HepG2 (cell line): Measurements from ENCODE around the gene ZNF574. TPM values are rescaled to one million over a fixed set of nuclear protein-coding genes. Genes with fewer than 3 reads are reported as not detected.

Experiments
- ATAC-seq: fragments of 200-7000 bp; cut with Tn5 transposase; 3 replicates; pipeline ENCODE4 v1.9.1; 2020; ENCODE audit warnings: mild to moderate bottlenecking, moderate library complexity
- BruUV-seq: library from RNA; stranded (reverse); fragments of 400-500 nt; replicated peaks from 2 replicates; lab custom pipeline; 2021; lab: Mats Ljungman, UMichigan
- CTCF ChIA-PET: fragments of 300-600 bp; formaldehyde crosslinking; extraction: SDS; loops from one replicate; lab custom pipeline; 2021; ENCODE audit warnings: low total read pairs, inconsistent platforms, low intra/inter-chr PET ratio; lab: Yijun Ruan, JAX
- POLR2A ChIA-PET: fragments of 350-600 bp; sonication (Branson Sonifier 250); formaldehyde crosslinking; loops from one replicate; lab custom pipeline; 2020; ENCODE audit warnings: antibody characterized with exemption, inconsistent platforms; lab: Yijun Ruan, JAX
- DNase-seq: peaks from one replicate; pipeline ENCODE4 v3.0.0-alpha.2; 2015; ENCODE audit warnings: low spot score
- FAIRE-seq: peaks from 3 replicates; lab custom pipeline; 2011; peaks lifted over from hg19 to GRCh38; lab: Jason Lieb, UNC
- H2AFZ ChIP-seq: one replicate; pipeline ENCODE4 v1.6.1; 2011; ENCODE audit warnings: low read length, inconsistent platforms
- H3K27ac ChIP-seq: fragments of 300-600 bp; 3 replicates; pipeline ENCODE4 v1.8.0; 2011; ENCODE audit warnings: mixed run types, mild to moderate bottlenecking, mixed read lengths, low read length, inconsistent platforms; ENCODE audit not compliant: insufficient read depth; ENCODE audit errors: extremely low read length
- H3K27me3 ChIP-seq, 2 experiments: fragments of 200-600 bp in 1 of 2; 2 replicates in 1 of 2; 3 replicates in 1 of 2; pipeline versions ENCODE4 v1.6.0 to v1.8.0; 2011; ENCODE audit warnings: low read length in 2 of 2, mild to moderate bottlenecking in 2 of 2, moderate library complexity in 2 of 2, inconsistent platforms in 1 of 2; ENCODE audit not compliant: insufficient read depth in 2 of 2, control insufficient read depth in 1 of 2
- H3K36me3 ChIP-seq, 2 experiments: fragments of 200-600 bp in 1 of 2; replicated peaks in 1 of 2; 2 replicates in 1 of 2; 3 replicates in 1 of 2; pipeline versions ENCODE4 v1.5.1 to v1.8.0; 2011; ENCODE audit warnings: low read length in 2 of 2, inconsistent platforms in 1 of 2; ENCODE audit not compliant: insufficient read depth in 2 of 2, control insufficient read depth in 1 of 2
- H3K4me1 ChIP-seq: 2 replicates; pipeline ENCODE4 v1.5.1; 2012; ENCODE audit warnings: low read length, inconsistent platforms; ENCODE audit not compliant: insufficient read depth
- H3K4me2 ChIP-seq: 2 replicates; pipeline ENCODE4 v1.6.0; 2011; ENCODE audit warnings: low read depth, low read length, inconsistent platforms
- H3K4me3 ChIP-seq, 3 experiments: fragments of 200-600 bp in 1 of 3; sonication (generic), shearing (Covaris generic) in 1 of 3; replicated peaks in 1 of 3; 2 replicates each; pipeline ENCODE4 v1.5.1; 2011 to 2016; ENCODE audit warnings: low read length in 3 of 3, inconsistent platforms in 2 of 3, low read depth in 2 of 3, mild to moderate bottlenecking in 2 of 3, control low read depth in 1 of 3, mixed read lengths in 1 of 3; ENCODE audit not compliant: insufficient read depth in 1 of 3
- H3K79me2 ChIP-seq: one replicate; pipeline ENCODE4 v1.6.1; 2011; ENCODE audit warnings: low read length, inconsistent platforms; ENCODE audit not compliant: insufficient read depth
- H3K9ac ChIP-seq: 2 replicates; pipeline ENCODE4 v1.6.0; 2011; ENCODE audit warnings: mild to moderate bottlenecking, low read depth, low read length, inconsistent platforms; ENCODE audit not compliant: insufficient read depth
- H3K9me3 ChIP-seq: 2 replicates; pipeline ENCODE4 v1.5.1; 2012; ENCODE audit warnings: mild to moderate bottlenecking, low read length
- H4K20me1 ChIP-seq: 2 replicates; pipeline ENCODE4 v1.6.0; 2011; ENCODE audit warnings: inconsistent platforms, mild to moderate bottlenecking, low read length, moderate library complexity; ENCODE audit not compliant: insufficient read depth
- GATAD2A ChIP-seq: IDR thresholded peaks from 2 replicates; pipeline ENCODE4 v1.6.1; 2016
- IKZF1 ChIP-seq: fragments of 450-650 bp; IDR thresholded peaks from 2 replicates; pipeline ENCODE4 v1.7.1; 2016
- JUN ChIP-seq: sonication (generic); formaldehyde crosslinking; IDR thresholded peaks from 2 replicates; pipeline ENCODE4 v1.4.0; 2020; ENCODE audit warnings: mild to moderate bottlenecking, missing genetic modification reagents
- PHF8 ChIP-seq: sonication (generic); formaldehyde crosslinking; IDR thresholded peaks from 2 replicates; pipeline ENCODE4 v1.5.0; 2020; ENCODE audit warnings: missing genetic modification reagents
- RFXAP ChIP-seq: sonication (generic); formaldehyde crosslinking; IDR thresholded peaks from 2 replicates; pipeline ENCODE4 v1.4.0; 2020; ENCODE audit warnings: missing genetic modification reagents, borderline replicate concordance
- SNRNP70 ChIP-seq: fragments of 200-400 bp; formaldehyde crosslinking; IDR thresholded peaks from 2 replicates; pipeline ENCODE4 v1.6.1; 2017; ENCODE audit warnings: mild to moderate bottlenecking, low read depth, low read length, moderate library complexity
- XBP1 ChIP-seq: sonication (generic); formaldehyde crosslinking; IDR thresholded peaks from 2 replicates; pipeline ENCODE4 v1.5.0; 2020; ENCODE audit warnings: missing genetic modification reagents
- ZFP82 ChIP-seq: sonication (generic); formaldehyde crosslinking; IDR thresholded peaks from 2 replicates; pipeline ENCODE4 v1.5.1; 2020; ENCODE audit warnings: mild to moderate bottlenecking, missing genetic modification reagents, borderline replicate concordance
- ZMYM3 ChIP-seq: sonication (generic); formaldehyde crosslinking; IDR thresholded peaks from 2 replicates; pipeline ENCODE4 v1.5.1; 2020; ENCODE audit warnings: mild to moderate bottlenecking, missing genetic modification reagents
- ZNF441 ChIP-seq: sonication (generic); formaldehyde crosslinking; IDR thresholded peaks from 2 replicates; pipeline ENCODE4 v1.7.0; 2021; ENCODE audit warnings: missing genetic modification reagents, borderline replicate concordance
- ZNF569 ChIP-seq: sonication (generic); formaldehyde crosslinking; IDR thresholded peaks from 2 replicates; pipeline ENCODE4 v1.5.0; 2020; ENCODE audit warnings: mild to moderate bottlenecking, missing genetic modification reagents, moderate library complexity, borderline replicate concordance
- ZSCAN12 ChIP-seq: sonication (generic); formaldehyde crosslinking; IDR thresholded peaks from 2 replicates; pipeline ENCODE4 v1.9.0; 2021; ENCODE audit warnings: mild to moderate bottlenecking, missing genetic modification reagents
- WGBS: methylation state at CpG from one replicate; pipeline ENCODE4 v1.1.6; 2017; ENCODE audit warnings: low lambda C conversion rate; 5-methylcytosine and 5-hydroxymethylcytosine counted together
- in situ Hi-C: cut with HindIII; loops from 2 replicates; pipeline ENCODE4 v1.10.0; 2017; ENCODE audit warnings: low pct_unique_long_range_greater_than_20kb; ENCODE audit not compliant: extremely low pct_ligation_motif_present
- intact Hi-C: fragments of 100-400 bp; cut with micrococcal nuclease; formaldehyde crosslinking; loops from one replicate; pipeline ENCODE4 v1.10.0; 2022; ENCODE audit not compliant: unreplicated experiment
- polyA plus RNA-seq, 8 experiments: library from polyadenylated mRNA; depleted of rRNA in 3 of 8; stranded (reverse) in 7 of 8; unstranded in 1 of 8; fragments of >200 nt; fragmentation: Illumina TruSeq in 4 of 8; extraction: Trizol in 4 of 8; gene quantifications; 2 replicates each; pipeline versions ENCODE4 v1.2.1 to v1.2.3, GENCODE V29; 2011 to 2016; ENCODE audit warnings: low read depth in 4 of 8, missing spikeins in 1 of 8, mixed read lengths in 1 of 8; ENCODE audit not compliant: insufficient read depth in 1 of 8
- total RNA-seq, 5 experiments: library from RNA; depleted of rRNA; stranded (reverse); fragments of >200 nt; fragmentation: Illumina TruSeq; extraction: Trizol; gene quantifications; 2 replicates each; pipeline ENCODE4 v1.2.3, GENCODE V29; 2016; ENCODE audit warnings: low read depth in 1 of 5
- TF ChIP-seq, protein P1 (sequence below): sonication (generic); formaldehyde crosslinking; IDR thresholded peaks from 2 replicates; pipeline ENCODE4 v1.5.1; 2020; ENCODE audit warnings: mild to moderate bottlenecking, missing genetic modification reagents, borderline replicate concordance
- TF ChIP-seq, protein P2 (sequence below): IDR thresholded peaks from 2 replicates; pipeline ENCODE4 v1.6.1; 2016; ENCODE audit warnings: missing compliant biosample characterization, missing genetic modification reagents, borderline replicate concordance
- TF ChIP-seq, protein P3 (sequence below): sonication (generic); formaldehyde crosslinking; IDR thresholded peaks from 2 replicates; pipeline ENCODE4 v1.4.0; 2020; ENCODE audit warnings: missing genetic modification reagents, borderline replicate concordance

The ZNF574 gene
- total and polyA plus RNA-seq, 2 of the 13 experiments (the other 11 are each of a cell fraction or from before 2014, with no cell fraction given), result 7.7 to 7.9 TPM

DNA sequence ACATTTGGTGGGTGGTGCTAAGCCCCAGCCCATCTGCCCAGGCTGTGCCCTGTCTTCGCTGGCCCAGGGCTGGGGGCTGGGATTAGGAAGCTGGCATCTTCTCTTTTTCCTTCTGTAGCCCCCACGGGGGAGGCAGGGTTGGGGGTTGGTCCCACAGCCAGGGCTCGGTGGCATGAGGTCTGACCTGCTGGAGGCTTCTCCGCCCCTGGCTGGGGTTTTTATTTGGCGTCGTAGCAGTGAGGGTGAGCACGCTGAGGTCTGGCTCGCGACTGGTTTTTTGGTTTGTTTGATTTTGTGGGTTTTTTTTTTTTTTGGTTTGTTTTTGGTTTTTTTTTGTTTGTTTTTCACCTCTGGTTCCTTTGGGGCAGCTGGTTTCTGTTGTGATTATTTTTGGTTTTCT lies 14.7 kb downstream of the ZNF574 start:
- Histone ChIP-seq H4K20me1 (no peaks in the 10 kb centered on the region), H3K27ac (no peak overlapping the region), H3K4me3 (no peak overlapping the region), H3K4me2 (no peak overlapping the region), H3K79me2 (no peaks in the 10 kb centered on the region), H3K9me3 (no peaks in the 10 kb centered on the region), H3K4me1 (peaks cover 29% of the 10 kb centered on the region), H2AFZ (no peak overlapping the region), H3K9ac (no peak overlapping the region), H3K36me3 (no peaks in the 10 kb centered on the region), H3K27me3 (peaks cover 1 to 28% of the 10 kb centered on the region in 2 experiments; a peak in 3 of 5 replicates)
- ATAC-seq (no peak), FAIRE-seq (no peak), DNase-seq (no peak)
- intact Hi-C loops, result no loop called here
- ChIA-PET POLR2A (interaction anchor here (1.8 kb wide), 1 partner anchor 15 kb away, joined by 4 read pairs; the partner anchor contains the start of gene ZNF574), CTCF (no interaction called here)
- TF ChIP-seq JUN (CRISPR knock-in tag) (no peak), ZFP82 (CRISPR knock-in tag) (no peak), GATAD2A (CRISPR knock-in tag) (no peak), XBP1 (CRISPR knock-in tag) (no peak), ZNF441 (CRISPR knock-in tag) (no peak), PHF8 (CRISPR knock-in tag) (no peak), ZMYM3 (CRISPR knock-in tag) (no peak), SNRNP70 (no peak), ZNF569 (CRISPR knock-in tag) (no peak), RFXAP (no peak), ZSCAN12 (CRISPR knock-in tag) (no peak), IKZF1 (no peak)
- TF ChIP-seq, protein P1, sequence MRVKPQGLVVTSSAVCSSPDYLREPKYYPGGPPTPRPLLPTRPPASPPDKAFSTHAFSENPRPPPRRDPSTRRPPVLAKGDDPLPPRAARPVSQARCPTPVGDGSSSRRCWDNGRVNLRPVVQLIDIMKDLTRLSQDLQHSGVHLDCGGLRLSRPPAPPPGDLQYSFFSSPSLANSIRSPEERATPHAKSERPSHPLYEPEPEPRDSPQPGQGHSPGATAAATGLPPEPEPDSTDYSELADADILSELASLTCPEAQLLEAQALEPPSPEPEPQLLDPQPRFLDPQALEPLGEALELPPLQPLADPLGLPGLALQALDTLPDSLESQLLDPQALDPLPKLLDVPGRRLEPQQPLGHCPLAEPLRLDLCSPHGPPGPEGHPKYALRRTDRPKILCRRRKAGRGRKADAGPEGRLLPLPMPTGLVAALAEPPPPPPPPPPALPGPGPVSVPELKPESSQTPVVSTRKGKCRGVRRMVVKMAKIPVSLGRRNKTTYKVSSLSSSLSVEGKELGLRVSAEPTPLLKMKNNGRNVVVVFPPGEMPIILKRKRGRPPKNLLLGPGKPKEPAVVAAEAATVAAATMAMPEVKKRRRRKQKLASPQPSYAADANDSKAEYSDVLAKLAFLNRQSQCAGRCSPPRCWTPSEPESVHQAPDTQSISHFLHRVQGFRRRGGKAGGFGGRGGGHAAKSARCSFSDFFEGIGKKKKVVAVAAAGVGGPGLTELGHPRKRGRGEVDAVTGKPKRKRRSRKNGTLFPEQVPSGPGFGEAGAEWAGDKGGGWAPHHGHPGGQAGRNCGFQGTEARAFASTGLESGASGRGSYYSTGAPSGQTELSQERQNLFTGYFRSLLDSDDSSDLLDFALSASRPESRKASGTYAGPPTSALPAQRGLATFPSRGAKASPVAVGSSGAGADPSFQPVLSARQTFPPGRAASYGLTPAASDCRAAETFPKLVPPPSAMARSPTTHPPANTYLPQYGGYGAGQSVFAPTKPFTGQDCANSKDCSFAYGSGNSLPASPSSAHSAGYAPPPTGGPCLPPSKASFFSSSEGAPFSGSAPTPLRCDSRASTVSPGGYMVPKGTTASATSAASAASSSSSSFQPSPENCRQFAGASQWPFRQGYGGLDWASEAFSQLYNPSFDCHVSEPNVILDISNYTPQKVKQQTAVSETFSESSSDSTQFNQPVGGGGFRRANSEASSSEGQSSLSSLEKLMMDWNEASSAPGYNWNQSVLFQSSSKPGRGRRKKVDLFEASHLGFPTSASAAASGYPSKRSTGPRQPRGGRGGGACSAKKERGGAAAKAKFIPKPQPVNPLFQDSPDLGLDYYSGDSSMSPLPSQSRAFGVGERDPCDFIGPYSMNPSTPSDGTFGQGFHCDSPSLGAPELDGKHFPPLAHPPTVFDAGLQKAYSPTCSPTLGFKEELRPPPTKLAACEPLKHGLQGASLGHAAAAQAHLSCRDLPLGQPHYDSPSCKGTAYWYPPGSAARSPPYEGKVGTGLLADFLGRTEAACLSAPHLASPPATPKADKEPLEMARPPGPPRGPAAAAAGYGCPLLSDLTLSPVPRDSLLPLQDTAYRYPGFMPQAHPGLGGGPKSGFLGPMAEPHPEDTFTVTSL (CRISPR knock-in tag), result no peak
- TF ChIP-seq, protein P2, sequence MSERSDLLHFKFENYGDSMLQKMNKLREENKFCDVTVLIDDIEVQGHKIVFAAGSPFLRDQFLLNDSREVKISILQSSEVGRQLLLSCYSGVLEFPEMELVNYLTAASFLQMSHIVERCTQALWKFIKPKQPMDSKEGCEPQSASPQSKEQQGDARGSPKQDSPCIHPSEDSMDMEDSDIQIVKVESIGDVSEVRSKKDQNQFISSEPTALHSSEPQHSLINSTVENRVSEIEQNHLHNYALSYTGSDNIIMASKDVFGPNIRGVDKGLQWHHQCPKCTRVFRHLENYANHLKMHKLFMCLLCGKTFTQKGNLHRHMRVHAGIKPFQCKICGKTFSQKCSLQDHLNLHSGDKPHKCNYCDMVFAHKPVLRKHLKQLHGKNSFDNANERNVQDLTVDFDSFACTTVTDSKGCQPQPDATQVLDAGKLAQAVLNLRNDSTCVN (CRISPR knock-in tag), result no peak
- TF ChIP-seq, protein P3, sequence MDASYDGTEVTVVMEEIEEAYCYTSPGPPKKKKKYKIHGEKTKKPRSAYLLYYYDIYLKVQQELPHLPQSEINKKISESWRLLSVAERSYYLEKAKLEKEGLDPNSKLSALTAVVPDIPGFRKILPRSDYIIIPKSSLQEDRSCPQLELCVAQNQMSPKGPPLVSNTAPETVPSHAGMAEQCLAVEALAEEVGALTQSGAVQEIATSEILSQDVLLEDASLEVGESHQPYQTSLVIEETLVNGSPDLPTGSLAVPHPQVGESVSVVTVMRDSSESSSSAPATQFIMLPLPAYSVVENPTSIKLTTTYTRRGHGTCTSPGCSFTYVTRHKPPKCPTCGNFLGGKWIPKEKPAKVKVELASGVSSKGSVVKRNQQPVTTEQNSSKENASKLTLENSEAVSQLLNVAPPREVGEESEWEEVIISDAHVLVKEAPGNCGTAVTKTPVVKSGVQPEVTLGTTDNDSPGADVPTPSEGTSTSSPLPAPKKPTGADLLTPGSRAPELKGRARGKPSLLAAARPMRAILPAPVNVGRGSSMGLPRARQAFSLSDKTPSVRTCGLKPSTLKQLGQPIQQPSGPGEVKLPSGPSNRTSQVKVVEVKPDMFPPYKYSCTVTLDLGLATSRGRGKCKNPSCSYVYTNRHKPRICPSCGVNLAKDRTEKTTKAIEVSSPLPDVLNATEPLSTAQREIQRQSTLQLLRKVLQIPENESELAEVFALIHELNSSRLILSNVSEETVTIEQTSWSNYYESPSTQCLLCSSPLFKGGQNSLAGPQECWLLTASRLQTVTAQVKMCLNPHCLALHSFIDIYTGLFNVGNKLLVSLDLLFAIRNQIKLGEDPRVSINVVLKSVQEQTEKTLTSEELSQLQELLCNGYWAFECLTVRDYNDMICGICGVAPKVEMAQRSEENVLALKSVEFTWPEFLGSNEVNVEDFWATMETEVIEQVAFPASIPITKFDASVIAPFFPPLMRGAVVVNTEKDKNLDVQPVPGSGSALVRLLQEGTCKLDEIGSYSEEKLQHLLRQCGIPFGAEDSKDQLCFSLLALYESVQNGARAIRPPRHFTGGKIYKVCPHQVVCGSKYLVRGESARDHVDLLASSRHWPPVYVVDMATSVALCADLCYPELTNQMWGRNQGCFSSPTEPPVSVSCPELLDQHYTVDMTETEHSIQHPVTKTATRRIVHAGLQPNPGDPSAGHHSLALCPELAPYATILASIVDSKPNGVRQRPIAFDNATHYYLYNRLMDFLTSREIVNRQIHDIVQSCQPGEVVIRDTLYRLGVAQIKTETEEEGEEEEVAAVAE (CRISPR knock-in tag), result no peak
- in situ Hi-C loops, result no loop called here
- no TSS peak for BruUV-seq
- 11% methylated on average over 9 of the region's 9 CpGs for WGBS
